ENCODE results near the gene SAMD4B. TPM values are rescaled to one million over a fixed set of nuclear protein-coding genes. Genes with fewer than 3 reads are reported as not detected.

The SAMD4B gene
- total RNA-seq, 1 donor from 2014 or later: 158 TPM

DNA sequence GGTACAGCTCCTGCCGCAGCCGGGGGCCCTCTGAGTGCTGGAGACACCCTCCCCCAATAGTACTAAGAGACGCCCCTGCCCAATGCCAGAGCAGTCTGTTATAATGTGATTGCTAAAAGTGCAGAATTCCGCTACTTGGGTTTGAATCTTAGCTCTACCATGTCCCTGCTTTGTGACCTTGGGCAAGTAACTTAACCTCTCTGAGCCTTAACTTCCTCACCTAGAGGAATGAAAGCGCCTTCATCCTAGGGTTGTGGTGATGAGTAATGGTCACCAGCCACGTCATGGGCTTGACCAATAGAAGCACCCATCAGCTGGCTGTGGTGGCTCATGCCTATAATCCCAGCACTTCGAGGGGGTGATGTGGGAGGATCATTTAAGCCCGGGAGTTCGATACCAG, 76.8 kb downstream of the SAMD4B start:
- Mint-ChIP-seq H3K4me1 (peaks cover 20% of the 10 kb centered on the region), H3K9me3 (no peaks in the 10 kb centered on the region), H3K27ac (ENCODE audit: unreplicated experiment) (no peak overlapping the region), H3K27me3 (ENCODE audit: low read depth) (no peaks in the 10 kb centered on the region), H3K36me3 (ENCODE audit: low read depth) (peaks cover 6% of the 10 kb centered on the region), H3K4me3 (peak overlapping the region; percentile 68)
- TF ChIP-seq, protein P1, sequence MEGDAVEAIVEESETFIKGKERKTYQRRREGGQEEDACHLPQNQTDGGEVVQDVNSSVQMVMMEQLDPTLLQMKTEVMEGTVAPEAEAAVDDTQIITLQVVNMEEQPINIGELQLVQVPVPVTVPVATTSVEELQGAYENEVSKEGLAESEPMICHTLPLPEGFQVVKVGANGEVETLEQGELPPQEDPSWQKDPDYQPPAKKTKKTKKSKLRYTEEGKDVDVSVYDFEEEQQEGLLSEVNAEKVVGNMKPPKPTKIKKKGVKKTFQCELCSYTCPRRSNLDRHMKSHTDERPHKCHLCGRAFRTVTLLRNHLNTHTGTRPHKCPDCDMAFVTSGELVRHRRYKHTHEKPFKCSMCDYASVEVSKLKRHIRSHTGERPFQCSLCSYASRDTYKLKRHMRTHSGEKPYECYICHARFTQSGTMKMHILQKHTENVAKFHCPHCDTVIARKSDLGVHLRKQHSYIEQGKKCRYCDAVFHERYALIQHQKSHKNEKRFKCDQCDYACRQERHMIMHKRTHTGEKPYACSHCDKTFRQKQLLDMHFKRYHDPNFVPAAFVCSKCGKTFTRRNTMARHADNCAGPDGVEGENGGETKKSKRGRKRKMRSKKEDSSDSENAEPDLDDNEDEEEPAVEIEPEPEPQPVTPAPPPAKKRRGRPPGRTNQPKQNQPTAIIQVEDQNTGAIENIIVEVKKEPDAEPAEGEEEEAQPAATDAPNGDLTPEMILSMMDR (conservative IDR thresholded peaks at IDR 0.05): no peak
- DNase-seq (ENCODE audit: low read depth, low spot score): no peak

GRCh38 chr19:39420769-39421168, 78.5 kb downstream of the SAMD4B start:
- H3K27ac Mint-ChIP-seq (ENCODE audit: unreplicated experiment): no peak overlapping the region
- peaks cover 11% of the 10 kb centered on the region for H3K4me1 Mint-ChIP-seq
- H3K9me3 Mint-ChIP-seq: no peaks in the 10 kb centered on the region
- peaks cover 9% of the 10 kb centered on the region for H3K36me3 Mint-ChIP-seq (ENCODE audit: low read depth)
- H3K4me3 Mint-ChIP-seq: no peak overlapping the region
- TF ChIP-seq, protein P1 (conservative IDR thresholded peaks at IDR 0.05): no peak
- no peaks in the 10 kb centered on the region for H3K27me3 Mint-ChIP-seq (ENCODE audit: low read depth)
- DNase-seq (ENCODE audit: low read depth, low spot score): no peak

DNA sequence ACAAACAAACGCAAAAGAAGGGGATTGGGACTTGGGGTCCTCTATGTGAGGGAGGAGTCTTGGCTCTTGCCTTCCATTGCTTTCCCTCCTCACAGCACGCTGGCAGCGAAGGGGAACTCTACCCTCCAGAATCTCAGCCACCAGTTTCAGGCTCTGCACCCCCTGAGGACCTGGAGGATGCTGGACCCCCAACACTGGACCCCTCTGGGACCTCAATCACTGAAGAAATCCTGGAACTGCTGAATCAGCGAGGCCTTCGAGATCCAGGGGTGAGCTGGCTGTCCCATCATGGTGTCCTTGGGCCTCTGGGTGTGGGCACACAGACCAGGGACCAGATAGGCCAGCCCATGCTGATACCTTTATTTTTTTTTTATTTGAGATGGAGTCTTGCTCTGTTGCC, 79.8 kb downstream of the SAMD4B start:
- H3K36me3 Mint-ChIP-seq (ENCODE audit: low read depth): peaks cover 11% of the 10 kb centered on the region
- DNase-seq (ENCODE audit: low read depth, low spot score): no peak
- no peaks in the 10 kb centered on the region for H3K9me3 Mint-ChIP-seq
- TF ChIP-seq, protein P1 (conservative IDR thresholded peaks at IDR 0.05): no peak
- H3K27me3 Mint-ChIP-seq (ENCODE audit: low read depth): no peaks in the 10 kb centered on the region
- H3K4me1 Mint-ChIP-seq: peaks cover 21% of the 10 kb centered on the region
- no peak overlapping the region for H3K4me3 Mint-ChIP-seq
- H3K27ac Mint-ChIP-seq (ENCODE audit: unreplicated experiment): no peak overlapping the region

- Mint-ChIP-seq H3K27me3 (ENCODE audit: low read depth) (no peaks in the 10 kb centered on the region), H3K9me3 (no peaks in the 10 kb centered on the region), H3K4me3 (no peak overlapping the region), H3K27ac (ENCODE audit: unreplicated experiment) (peak overlapping the region; percentile 12), H3K36me3 (ENCODE audit: low read depth) (peaks cover 11% of the 10 kb centered on the region), H3K4me1 (peaks cover 21% of the 10 kb centered on the region)
- TF ChIP-seq, protein P1 (conservative IDR thresholded peaks at IDR 0.05): no peak
- DNase-seq (ENCODE audit: low read depth, low spot score): no peak
These were observed 81.3 kb downstream of the SAMD4B start for GRCh38 chr19:39423258-39424086.

DNA sequence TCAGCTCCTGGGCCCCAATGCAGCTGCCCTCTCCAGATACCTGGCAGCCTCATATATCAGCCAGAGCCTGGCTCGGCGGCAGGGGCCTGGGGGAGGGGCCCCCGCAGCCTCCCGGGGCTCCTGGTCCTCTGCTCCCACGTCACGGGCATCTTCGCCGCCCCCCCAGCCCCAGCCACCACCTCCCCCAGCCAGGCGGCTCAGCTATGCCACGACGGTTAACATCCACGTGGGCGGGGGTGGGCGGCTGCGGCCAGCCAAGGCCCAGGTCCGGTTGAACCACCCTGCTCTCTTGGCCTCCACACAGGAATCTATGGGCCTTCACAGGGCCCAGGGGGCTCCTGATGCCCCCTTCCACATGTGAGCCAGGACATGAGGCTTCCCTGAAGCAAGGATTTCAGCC, 82.7 kb downstream of the SAMD4B start:
- H3K27me3 Mint-ChIP-seq (ENCODE audit: low read depth): no peaks in the 10 kb centered on the region

More for the DNA sequence above, 82.7 kb downstream of the SAMD4B start:
- Mint-ChIP-seq H3K4me3 (no peak overlapping the region), H3K36me3 (ENCODE audit: low read depth) (peaks cover 11% of the 10 kb centered on the region), H3K27ac (ENCODE audit: unreplicated experiment) (no peak overlapping the region), H3K9me3 (no peaks in the 10 kb centered on the region), H3K4me1 (peaks cover 29% of the 10 kb centered on the region)
- TF ChIP-seq, protein P1 (conservative IDR thresholded peaks at IDR 0.05): no peak
- DNase-seq (ENCODE audit: low read depth, low spot score): no peak
